GM12878 (cell line): ENCODE data around the gene DHRS1. TPM values are rescaled to one million over a fixed set of nuclear protein-coding genes. Genes with fewer than 3 reads are reported as not detected.

Source experiments
- BACH1 ChIP-seq: fragments of 450-650 bp; IDR thresholded peaks from 2 replicates; pipeline ENCODE4 v1.6.1; 2017; ENCODE audit warnings: mild to moderate bottlenecking, borderline replicate concordance
- E4F1 ChIP-seq: fragments of 450-650 bp; IDR thresholded peaks from 2 replicates; pipeline ENCODE4 v1.6.1; 2018; ENCODE audit warnings: borderline replicate concordance, mild to moderate bottlenecking; ENCODE audit not compliant: partially characterized antibody
- GABPA ChIP-seq: IDR thresholded peaks from 2 replicates; pipeline ENCODE4 v1.6.1; 2014; ENCODE audit warnings: antibody characterized with exemption, low read depth, mild to moderate bottlenecking, inconsistent platforms
- IRF4 ChIP-seq: IDR thresholded peaks from 2 replicates; pipeline ENCODE4 v1.6.1; 2011; ENCODE audit warnings: low read depth, low read length
- JUNB ChIP-seq: IDR thresholded peaks from 2 replicates; pipeline ENCODE4 v1.6.1; 2016; ENCODE audit warnings: antibody characterized with exemption, mild to moderate bottlenecking
- KDM1A ChIP-seq: fragments of 200-600 bp; sonication (generic); IDR thresholded peaks from 2 replicates; pipeline ENCODE4 v1.6.1; 2016; ENCODE audit warnings: borderline replicate concordance
- NR2F1 ChIP-seq: fragments of 450-650 bp; conservative IDR thresholded peaks from 2 replicates; pipeline ENCODE4 v1.6.1; 2017; ENCODE audit warnings: mild to moderate bottlenecking
- NRF1 ChIP-seq: conservative IDR thresholded peaks from 2 replicates; pipeline ENCODE4 v1.6.1; 2011; ENCODE audit warnings: mild to moderate bottlenecking, low read depth, low read length, improper control_type of control experiment
- POLR2AphosphoS5 ChIP-seq: IDR thresholded peaks from 2 replicates; pipeline ENCODE4 v1.6.1; 2011; ENCODE audit warnings: mild to moderate bottlenecking, low read length, inconsistent platforms
- PRDM15 ChIP-seq: fragments of 450-650 bp; formaldehyde crosslinking; IDR thresholded peaks from 2 replicates; pipeline ENCODE4 v1.4.0; 2020; ENCODE audit warnings: mild to moderate bottlenecking, moderate library complexity
- RELA ChIP-seq: fragments of 450-650 bp; IDR thresholded peaks from 2 replicates; pipeline ENCODE4 v1.8.0; 2014; ENCODE audit warnings: borderline replicate concordance; ENCODE audit not compliant: partially characterized antibody
- SIN3A ChIP-seq: IDR thresholded peaks from 2 replicates; pipeline ENCODE4 v1.6.1; 2012; ENCODE audit warnings: low read depth, low read length, improper control_type of control experiment
- SMAD1 ChIP-seq: fragments of 450-650 bp; IDR thresholded peaks from 2 replicates; pipeline ENCODE4 v1.6.1; 2018; ENCODE audit warnings: mild to moderate bottlenecking, low read depth; ENCODE audit not compliant: partially characterized antibody
- polyA plus RNA-seq, 11 experiments: library from polyadenylated mRNA; depleted of rRNA in 4 of 11; unstranded in 6 of 11; stranded (reverse) in 5 of 11; fragments of >200 nt; fragmentation: Nextera tagmentation in 4 of 11; fragmentation: Illumina TruSeq in 1 of 11; extraction: Ambion mirVana in 4 of 11; extraction: Trizol in 1 of 11; gene quantifications; 1 replicate in 1 of 11; 2 replicates in 10 of 11; pipeline versions ENCODE4 v1.2.1 to v1.2.3, GENCODE V29; 2011 to 2016; ENCODE audit warnings: inconsistent platforms in 2 of 11, missing spikeins in 2 of 11, low read depth in 1 of 11
- total RNA-seq, 4 experiments: library from RNA; depleted of rRNA in 3 of 4; stranded (reverse); fragments of >200 nt in 3 of 4; fragmentation: Illumina TruSeq in 1 of 4; extraction: Trizol in 1 of 4; gene quantifications; 2 replicates each; pipeline versions ENCODE4 v1.2.1 to v1.2.3, GENCODE V29; 2013 to 2021
- TF ChIP-seq, protein P1 (sequence below): fragments of 450-650 bp; IDR thresholded peaks from 2 replicates; pipeline ENCODE4 v1.6.1; 2018; ENCODE audit warnings: mild to moderate bottlenecking, low read depth, moderate library complexity; ENCODE audit not compliant: partially characterized antibody
- TF ChIP-seq, protein P2 (sequence below): fragments of 450-650 bp; IDR thresholded peaks from 2 replicates; pipeline ENCODE4 v1.6.1; 2017; ENCODE audit warnings: mild to moderate bottlenecking, low read depth, inconsistent platforms; ENCODE audit not compliant: poor library complexity, severe bottlenecking

The DHRS1 gene
- total and polyA plus RNA-seq, 10 of the 15 experiments (the other 5 are each of a cell fraction or from before 2014, with no cell fraction given): 12.1 to 45.0 (median 25.7) TPM

- TF ChIP-seq, protein P1, sequence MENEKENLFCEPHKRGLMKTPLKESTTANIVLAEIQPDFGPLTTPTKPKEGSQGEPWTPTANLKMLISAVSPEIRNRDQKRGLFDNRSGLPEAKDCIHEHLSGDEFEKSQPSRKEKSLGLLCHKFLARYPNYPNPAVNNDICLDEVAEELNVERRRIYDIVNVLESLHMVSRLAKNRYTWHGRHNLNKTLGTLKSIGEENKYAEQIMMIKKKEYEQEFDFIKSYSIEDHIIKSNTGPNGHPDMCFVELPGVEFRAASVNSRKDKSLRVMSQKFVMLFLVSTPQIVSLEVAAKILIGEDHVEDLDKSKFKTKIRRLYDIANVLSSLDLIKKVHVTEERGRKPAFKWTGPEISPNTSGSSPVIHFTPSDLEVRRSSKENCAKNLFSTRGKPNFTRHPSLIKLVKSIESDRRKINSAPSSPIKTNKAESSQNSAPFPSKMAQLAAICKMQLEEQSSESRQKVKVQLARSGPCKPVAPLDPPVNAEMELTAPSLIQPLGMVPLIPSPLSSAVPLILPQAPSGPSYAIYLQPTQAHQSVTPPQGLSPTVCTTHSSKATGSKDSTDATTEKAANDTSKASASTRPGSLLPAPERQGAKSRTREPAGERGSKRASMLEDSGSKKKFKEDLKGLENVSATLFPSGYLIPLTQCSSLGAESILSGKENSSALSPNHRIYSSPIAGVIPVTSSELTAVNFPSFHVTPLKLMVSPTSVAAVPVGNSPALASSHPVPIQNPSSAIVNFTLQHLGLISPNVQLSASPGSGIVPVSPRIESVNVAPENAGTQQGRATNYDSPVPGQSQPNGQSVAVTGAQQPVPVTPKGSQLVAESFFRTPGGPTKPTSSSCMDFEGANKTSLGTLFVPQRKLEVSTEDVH: no peak
- TF ChIP-seq, protein P2, sequence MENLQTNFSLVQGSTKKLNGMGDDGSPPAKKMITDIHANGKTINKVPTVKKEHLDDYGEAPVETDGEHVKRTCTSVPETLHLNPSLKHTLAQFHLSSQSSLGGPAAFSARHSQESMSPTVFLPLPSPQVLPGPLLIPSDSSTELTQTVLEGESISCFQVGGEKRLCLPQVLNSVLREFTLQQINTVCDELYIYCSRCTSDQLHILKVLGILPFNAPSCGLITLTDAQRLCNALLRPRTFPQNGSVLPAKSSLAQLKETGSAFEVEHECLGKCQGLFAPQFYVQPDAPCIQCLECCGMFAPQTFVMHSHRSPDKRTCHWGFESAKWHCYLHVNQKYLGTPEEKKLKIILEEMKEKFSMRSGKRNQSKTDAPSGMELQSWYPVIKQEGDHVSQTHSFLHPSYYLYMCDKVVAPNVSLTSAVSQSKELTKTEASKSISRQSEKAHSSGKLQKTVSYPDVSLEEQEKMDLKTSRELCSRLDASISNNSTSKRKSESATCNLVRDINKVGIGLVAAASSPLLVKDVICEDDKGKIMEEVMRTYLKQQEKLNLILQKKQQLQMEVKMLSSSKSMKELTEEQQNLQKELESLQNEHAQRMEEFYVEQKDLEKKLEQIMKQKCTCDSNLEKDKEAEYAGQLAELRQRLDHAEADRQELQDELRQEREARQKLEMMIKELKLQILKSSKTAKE: no peak
- TF ChIP-seq NR2F1 (no peak; the same call in 1 of the 2 replicates), SIN3A (peak; percentile 95; the same call in 1 of the 2 replicates), RELA (peak; percentile 31), SMAD1 (no peak), KDM1A (no peak), NRF1 (no peak), E4F1 (no peak), BACH1 (no peak), POLR2AphosphoS5 (peak; percentile 64), PRDM15 (no peak), IRF4 (no peak), JUNB (no peak), GABPA (0 out of 2 replicates have a peak, but pooled peaks have one; percentile 29)
Measured at GRCh38 chr14:24299255-24300191, at the start of gene DHRS1, which contains the start of gene NOP9 (continued).
